ENCODE data around the gene ISG20L2.

Gene ISG20L2

GRCh38 chr1:156748670-156749418 lies 20.3 kb upstream of the ISG20L2 start (continued):
- TF ChIP-seq PATZ1 (CRISPR knock-in tag; IDR thresholded peaks at IDR 0.05; ENCODE audit: borderline replicate concordance) (no peak), CSDC2 (CRISPR knock-in tag; IDR thresholded peaks at IDR 0.05) (no peak)

GRCh38 chr1:156747742-156748669 lies 19.4 kb upstream of the ISG20L2 start:
- ATAC-seq, result peak; percentile 2; the same call in 1 of the 3 replicates
- TF ChIP-seq OSR1 (CRISPR knock-in tag; IDR thresholded peaks at IDR 0.05) (0 out of 2 replicates have a peak, but pooled peaks have one; percentile 29), ESRRG (CRISPR knock-in tag; IDR thresholded peaks at IDR 0.05) (no peak)

GRCh38 chr1:156746728-156747631 lies 18.4 kb upstream of the ISG20L2 start:
- TF ChIP-seq PATZ1 (CRISPR knock-in tag; IDR thresholded peaks at IDR 0.05; ENCODE audit: borderline replicate concordance) (peak; percentile 50; the same call in 1 of the 2 replicates), RARB (CRISPR knock-in tag; IDR thresholded peaks at IDR 0.05) (no peak)
- peak; percentile 64 for ATAC-seq

- no peak for ATAC-seq
- TF ChIP-seq PATZ1 (CRISPR knock-in tag; IDR thresholded peaks at IDR 0.05; ENCODE audit: borderline replicate concordance) (no peak), ISL1 (CRISPR knock-in tag; IDR thresholded peaks at IDR 0.05) (no peak), ZNF70 (CRISPR knock-in tag; IDR thresholded peaks at IDR 0.05) (no peak), ZFP3 (CRISPR knock-in tag; IDR thresholded peaks at IDR 0.05) (no peak), ZC3H10 (CRISPR knock-in tag; IDR thresholded peaks at IDR 0.05) (no peak), POU6F1 (CRISPR knock-in tag; IDR thresholded peaks at IDR 0.05; ENCODE audit: borderline replicate concordance, low read depth) (no peak), GLIS3 (CRISPR knock-in tag; IDR thresholded peaks at IDR 0.05) (no peak), TCF4 (CRISPR knock-in tag; IDR thresholded peaks at IDR 0.05; ENCODE audit: borderline replicate concordance) (no peak), SNAI2 (CRISPR knock-in tag; IDR thresholded peaks at IDR 0.05) (no peak), CSRNP3 (CRISPR knock-in tag; IDR thresholded peaks at IDR 0.05) (no peak), TSHZ2 (CRISPR knock-in tag; IDR thresholded peaks at IDR 0.05) (no peak), RARB (CRISPR knock-in tag; IDR thresholded peaks at IDR 0.05) (no peak), CREB5 (CRISPR knock-in tag; IDR thresholded peaks at IDR 0.05; ENCODE audit: low read depth) (no peak), ZFP30 (CRISPR knock-in tag; IDR thresholded peaks at IDR 0.05) (no peak), ARNTL (CRISPR knock-in tag; IDR thresholded peaks at IDR 0.05; ENCODE audit: borderline replicate concordance, low read depth) (no peak), ESRRG (CRISPR knock-in tag; IDR thresholded peaks at IDR 0.05) (no peak), OSR1 (CRISPR knock-in tag; IDR thresholded peaks at IDR 0.05) (no peak)
Observed at GRCh38 chr1:156746406-156746727, 17.8 kb upstream of the ISG20L2 start.

All from SK-N-SH treated with all-trans-retinoic acid at 6 μM for 48 hours (cell line).